Measurements from ENCODE around the gene TBX4.
"Not testable (repeated sequence)": the region's sequence is repeated elsewhere in the genome, so short reads cannot be mapped to it uniquely, and the experiment has no call there.

The TBX4 gene

GRCh38 chr17:61444075-61444474, 8.1 kb upstream of the TBX4 start:
- no peak for TF ChIP-seq CTCF (IDR thresholded peaks at IDR 0.05; ENCODE audit: insufficient read depth, low read length, poor library complexity, severe bottlenecking)

GRCh38 chr17:61444831-61445230, 7.4 kb upstream of the TBX4 start:
- Histone ChIP-seq H3K36me3 (ENCODE audit: control insufficient read depth, insufficient read depth, low read length) (no peaks in the 10 kb centered on the region), H3K4me3 (replicated peaks; ENCODE audit: low read depth, low read length) (no peak overlapping the region), H3K27me3 (replicated peaks; ENCODE audit: control insufficient read depth, insufficient read depth, low read length) (no peaks in the 10 kb centered on the region; the same call in 1 of the 2 replicates)
- no peak for TF ChIP-seq CTCF (IDR thresholded peaks at IDR 0.05; ENCODE audit: insufficient read depth, low read length, poor library complexity, severe bottlenecking)
- no peak for DNase-seq (ENCODE audit: extremely low read depth, insufficient read length)

More at GRCh38 chr17:61444075-61444474, 8.1 kb upstream of the TBX4 start:
- H3K36me3 ChIP-seq (ENCODE audit: control insufficient read depth, insufficient read depth, low read length) = no peaks in the 10 kb centered on the region
- DNase-seq (ENCODE audit: extremely low read depth, insufficient read length) = no peak
- no peaks in the 10 kb centered on the region; the same call in 1 of the 2 replicates for H3K27me3 ChIP-seq (replicated peaks; ENCODE audit: control insufficient read depth, insufficient read depth, low read length)
- no peak overlapping the region for H3K4me3 ChIP-seq (replicated peaks; ENCODE audit: low read depth, low read length)

GRCh38 chr17:61447358-61447757, 4.9 kb upstream of the TBX4 start:
- TF ChIP-seq CTCF (IDR thresholded peaks at IDR 0.05; ENCODE audit: insufficient read depth, low read length, poor library complexity, severe bottlenecking) = no peak
- DNase-seq (ENCODE audit: extremely low read depth, insufficient read length) = no peak
- Histone ChIP-seq H3K36me3 (ENCODE audit: control insufficient read depth, insufficient read depth, low read length) (no peaks in the 10 kb centered on the region), H3K27me3 (replicated peaks; ENCODE audit: control insufficient read depth, insufficient read depth, low read length) (no peaks in the 10 kb centered on the region; the same call in 1 of the 2 replicates), H3K4me3 (replicated peaks; ENCODE audit: low read depth, low read length) (no peak overlapping the region)

GRCh38 chr17:61448042-61448441, 4.2 kb upstream of the TBX4 start:
- no peak overlapping the region for H3K4me3 ChIP-seq (replicated peaks; ENCODE audit: low read depth, low read length)
- TF ChIP-seq CTCF (IDR thresholded peaks at IDR 0.05; ENCODE audit: insufficient read depth, low read length, poor library complexity, severe bottlenecking) = no peak
- DNase-seq (ENCODE audit: extremely low read depth, insufficient read length) = no peak
- no peaks in the 10 kb centered on the region for H3K36me3 ChIP-seq (ENCODE audit: control insufficient read depth, insufficient read depth, low read length)
- no peaks in the 10 kb centered on the region; the same call in 1 of the 2 replicates for H3K27me3 ChIP-seq (replicated peaks; ENCODE audit: control insufficient read depth, insufficient read depth, low read length)

- not testable (repeated sequence) for H3K4me3 ChIP-seq (replicated peaks; ENCODE audit: low read depth, low read length); H3K36me3 ChIP-seq (ENCODE audit: control insufficient read depth, insufficient read depth, low read length); DNase-seq (ENCODE audit: extremely low read depth, insufficient read length); H3K27me3 ChIP-seq (replicated peaks; ENCODE audit: control insufficient read depth, insufficient read depth, low read length)
These were observed 3.1 kb upstream of the TBX4 start for GRCh38 chr17:61449140-61449539.

GRCh38 chr17:61449707-61450640, 2.2 kb upstream of the TBX4 start:
- Histone ChIP-seq H3K36me3 (ENCODE audit: control insufficient read depth, insufficient read depth, low read length) (no peaks in the 10 kb centered on the region), H3K27me3 (replicated peaks; ENCODE audit: control insufficient read depth, insufficient read depth, low read length) (no peaks in the 10 kb centered on the region; the same call in none of the 2 replicates), H3K4me3 (replicated peaks; ENCODE audit: low read depth, low read length) (no peak overlapping the region)
- no peak for TF ChIP-seq CTCF (IDR thresholded peaks at IDR 0.05; ENCODE audit: insufficient read depth, low read length, poor library complexity, severe bottlenecking)
- no peak for DNase-seq (ENCODE audit: extremely low read depth, insufficient read length)

Data from GM06990 (cell line).